Pancreas (tissue), 10 donors: Measurements from ENCODE around the gene CAMK4. TPM values are rescaled to one million over a fixed set of nuclear protein-coding genes. Genes with fewer than 3 reads are reported as not detected.

ENCODE experiments used
- ATAC-seq, 4 donors: fragments of 200-7000 bp; cut with Tn5 transposase; one replicate each; pipeline versions ENCODE4 v1.8.0 to v1.9.1; 2020; ENCODE audit warnings: mild to moderate bottlenecking in 4 of 4, moderate library complexity in 4 of 4
- DNase-seq, 6 donors: peaks; one replicate each; pipeline ENCODE4 v3.0.0-alpha.2; 2020
- FAIRE-seq: peaks from 2 replicates; lab custom pipeline; 2012; peaks lifted over from hg19 to GRCh38; lab: Jason Lieb, UNC
- H3K27ac ChIP-seq, 4 donors: fragments of 200-600 bp; sonication (generic); 1 replicate in 3 of 4; 2 replicates in 1 of 4; pipeline versions ENCODE4 v1.5.0 to v1.8.0; 2020
- H3K27me3 ChIP-seq, 4 donors: fragments of 200-600 bp; one replicate each; pipeline ENCODE4 v1.8.0; 2021
- H3K36me3 ChIP-seq, 3 donors: fragments of 200-600 bp; sonication (generic) in 1 of 3; one replicate each; pipeline versions ENCODE4 v1.5.0 to v1.8.0; 2020 to 2021
- H3K4me1 ChIP-seq, 3 donors: fragments of 200-600 bp; one replicate each; pipeline ENCODE4 v1.8.0; 2021
- H3K4me3 ChIP-seq, 4 donors: fragments of 200-600 bp; sonication (generic) in 2 of 4; one replicate each; pipeline versions ENCODE4 v1.5.0 to v1.8.0; 2020 to 2021
- H3K9me3 ChIP-seq, 4 donors: fragments of 200-600 bp; one replicate each; pipeline ENCODE4 v1.8.0; 2021
- WGBS, 2 donors: extraction: QIAGEN DNeasy Blood & Tissue Kit; methylation state at CpG; one replicate each; pipeline ENCODE4 v1.1.7; 2013; 5-methylcytosine and 5-hydroxymethylcytosine counted together
- intact Hi-C, 3 donors: fragments of 100-400 bp; cut with DNase I; formaldehyde crosslinking; loops; one replicate each; pipeline versions ENCODE4 v1.11.1 to v1.14.2; 2022
- polyA plus RNA-seq, 2 donors: library from polyadenylated mRNA; stranded (reverse); fragments of 200-250 nt; gene quantifications; one replicate each; pipeline ENCODE4 v1.2.3, GENCODE V29; 2013
- total RNA-seq, 6 donors: library from RNA; stranded (reverse); fragmentation: NEBNext Ultra II Directional in 4 of 6; extraction: Animal tissue kit (Norgen Biotek cat#: 25700) in 4 of 6; gene quantifications; one replicate each; pipeline versions ENCODE4 v1.2.1 to v1.2.4, GENCODE V29; 2021 to 2023
- TF ChIP-seq, protein P1 (sequence below), 4 donors: fragments of 200-600 bp; sonication (generic) in 3 of 4; IDR thresholded peaks; one replicate each; pipeline versions ENCODE4 v1.5.0 to v1.8.0; 2021; ENCODE audit warnings: antibody characterized with exemption in 4 of 4
- donor health status: healthy with polysubstance abuse.
- donor health status: DM: no; HTN: no; CAD: no; lungs with moderate emphysema.
- donor health status: DM: no; HTN: no; CAD: no.
- donor health status: control.
- donor health status: control.
- donor health status: Bipolar disorder and iron deficiency.
- donor health status: DM: yes; HTN: yes; CAD: no.
- donor health status: DM: no; HTN: no; CAD: no.
- donor health status: DM: no; HTN: no; CAD: no.
- donor health status: DM: yes; HTN: yes; CAD: no.

The CAMK4 gene
- total and polyA plus RNA-seq, 8 donors, result 0.04 to 1.3 (median 0.34) TPM

- no peaks in the 10 kb centered on the region for H3K36me3 ChIP-seq
- intact Hi-C loops, result no loop called here
- TF ChIP-seq, protein P1, sequence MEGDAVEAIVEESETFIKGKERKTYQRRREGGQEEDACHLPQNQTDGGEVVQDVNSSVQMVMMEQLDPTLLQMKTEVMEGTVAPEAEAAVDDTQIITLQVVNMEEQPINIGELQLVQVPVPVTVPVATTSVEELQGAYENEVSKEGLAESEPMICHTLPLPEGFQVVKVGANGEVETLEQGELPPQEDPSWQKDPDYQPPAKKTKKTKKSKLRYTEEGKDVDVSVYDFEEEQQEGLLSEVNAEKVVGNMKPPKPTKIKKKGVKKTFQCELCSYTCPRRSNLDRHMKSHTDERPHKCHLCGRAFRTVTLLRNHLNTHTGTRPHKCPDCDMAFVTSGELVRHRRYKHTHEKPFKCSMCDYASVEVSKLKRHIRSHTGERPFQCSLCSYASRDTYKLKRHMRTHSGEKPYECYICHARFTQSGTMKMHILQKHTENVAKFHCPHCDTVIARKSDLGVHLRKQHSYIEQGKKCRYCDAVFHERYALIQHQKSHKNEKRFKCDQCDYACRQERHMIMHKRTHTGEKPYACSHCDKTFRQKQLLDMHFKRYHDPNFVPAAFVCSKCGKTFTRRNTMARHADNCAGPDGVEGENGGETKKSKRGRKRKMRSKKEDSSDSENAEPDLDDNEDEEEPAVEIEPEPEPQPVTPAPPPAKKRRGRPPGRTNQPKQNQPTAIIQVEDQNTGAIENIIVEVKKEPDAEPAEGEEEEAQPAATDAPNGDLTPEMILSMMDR (IDR thresholded peaks at IDR 0.05), result no peak
- no peak for ATAC-seq
- H3K27ac ChIP-seq, result no peak overlapping the region
- WGBS, 2 donors, result 48 to 58% methylated on average over 4 of the region's 4 CpGs
- H3K4me1 ChIP-seq, result no peaks in the 10 kb centered on the region
- H3K4me3 ChIP-seq, result no peak overlapping the region
- no peaks in the 10 kb centered on the region for H3K27me3 ChIP-seq
- DNase-seq, result no peak
- no peak for FAIRE-seq
- H3K9me3 ChIP-seq, result no peaks in the 10 kb centered on the region
These were observed 150.2 kb downstream of the CAMK4 start for GRCh38 chr5:111374380-111374779.

- Histone ChIP-seq H3K36me3 (no peaks in the 10 kb centered on the region), H3K27me3 (no peaks in the 10 kb centered on the region), H3K4me3 (no peak overlapping the region), H3K27ac (no peak overlapping the region), H3K4me1 (no peaks in the 10 kb centered on the region), H3K9me3 (no peaks in the 10 kb centered on the region)
- intact Hi-C loops, result no loop called here
- FAIRE-seq (no peak), ATAC-seq (no peak), DNase-seq (no peak)
- WGBS, 2 donors, result 84% methylated on average over 2 of the region's 2 CpGs
- TF ChIP-seq, protein P1 (IDR thresholded peaks at IDR 0.05), result no peak
These were observed 151.5 kb downstream of the CAMK4 start for GRCh38 chr5:111375645-111376044.

DNA sequence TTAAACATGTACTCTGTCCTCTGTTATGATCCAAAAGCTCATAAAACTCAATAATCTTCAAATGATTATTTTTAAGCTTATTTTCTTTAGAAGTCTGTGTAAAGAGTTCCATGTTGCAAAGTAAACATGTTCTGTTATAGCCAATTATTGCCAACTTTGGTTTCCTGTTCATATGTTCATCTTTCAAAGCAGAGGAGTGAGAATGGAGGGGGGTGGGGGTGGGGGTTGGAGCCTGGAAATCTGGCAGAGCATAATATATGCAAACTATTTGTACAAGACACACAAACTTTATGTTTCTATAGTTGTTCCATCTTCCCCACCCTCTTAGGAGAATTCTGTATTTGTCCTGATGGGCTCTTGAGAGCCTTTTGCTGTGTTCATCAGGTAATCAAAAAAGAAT, 153.1 kb downstream of the CAMK4 start:
- Histone ChIP-seq H3K27me3 (no peaks in the 10 kb centered on the region), H3K4me3 (no peak overlapping the region), H3K36me3 (no peaks in the 10 kb centered on the region), H3K9me3 (no peaks in the 10 kb centered on the region), H3K4me1 (no peaks in the 10 kb centered on the region), H3K27ac (no peak overlapping the region)
- FAIRE-seq (no peak), ATAC-seq (no peak), DNase-seq (no peak)
- TF ChIP-seq, protein P1 (IDR thresholded peaks at IDR 0.05), result no peak
- intact Hi-C loops, result no loop called here

DNA sequence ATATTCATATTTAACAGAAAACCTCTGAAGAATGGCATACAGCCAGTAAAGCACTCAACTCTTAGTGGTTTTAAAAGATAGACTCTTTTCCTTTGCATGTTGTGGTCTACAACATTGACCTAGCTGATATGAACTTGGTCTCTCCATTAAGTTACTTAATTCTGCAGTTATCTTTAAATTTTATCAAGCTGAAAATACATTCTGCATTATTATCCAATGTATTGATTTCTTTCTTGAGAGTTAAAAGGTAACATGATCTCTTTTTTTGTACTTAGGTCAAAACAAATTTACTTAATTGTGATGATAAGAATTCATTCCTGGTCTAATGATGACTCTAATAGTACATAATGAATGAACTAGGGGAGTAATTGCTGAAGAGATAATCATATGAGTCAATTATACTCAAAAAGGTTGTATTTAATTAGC, 155.2 kb downstream of the CAMK4 start:
- TF ChIP-seq, protein P1 (IDR thresholded peaks at IDR 0.05), result no peak
- Histone ChIP-seq H3K36me3 (no peaks in the 10 kb centered on the region), H3K4me1 (no peaks in the 10 kb centered on the region), H3K27me3 (no peaks in the 10 kb centered on the region), H3K9me3 (no peaks in the 10 kb centered on the region), H3K27ac (no peak overlapping the region), H3K4me3 (no peak overlapping the region)
- intact Hi-C loops, result no loop called here
- FAIRE-seq (no peak), ATAC-seq (no peak), DNase-seq (no peak)

DNA sequence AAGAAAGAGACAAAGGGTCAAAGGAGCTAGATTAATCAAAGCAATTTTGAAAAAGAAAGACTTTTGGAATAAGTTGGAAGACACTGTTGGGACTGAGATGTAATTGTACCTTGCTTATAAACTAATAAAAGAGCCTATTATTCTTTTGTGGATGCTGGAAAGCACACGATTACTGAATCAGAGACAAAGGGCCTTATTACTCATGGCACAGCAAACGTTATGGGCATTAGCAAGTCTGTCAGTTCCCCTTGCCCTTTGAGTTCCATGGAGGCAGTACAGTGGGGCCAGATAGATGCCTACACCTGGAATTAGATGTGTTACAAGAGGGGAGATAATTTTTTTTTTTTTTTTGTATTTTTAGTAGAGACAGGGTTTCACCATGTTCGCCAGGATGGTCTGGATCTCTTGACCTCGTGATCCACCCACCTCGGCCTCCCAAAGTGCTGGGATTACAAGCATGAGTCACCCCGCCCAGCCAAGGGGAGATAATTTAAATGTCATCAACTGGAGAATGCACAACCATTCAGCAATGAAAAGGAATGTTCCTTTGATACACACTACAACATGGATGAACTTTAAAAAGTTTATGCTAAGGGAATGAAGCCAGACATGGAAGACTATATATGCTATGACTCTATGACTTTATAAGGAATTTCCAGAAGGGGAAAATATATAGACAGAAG, 159.2 kb downstream of the CAMK4 start:
- intact Hi-C loops, result no loop called here
- no peak overlapping the region for H3K4me3 ChIP-seq
- H3K27ac ChIP-seq, result no peak overlapping the region
- no peaks in the 10 kb centered on the region for H3K27me3 ChIP-seq
- ATAC-seq (no peak), FAIRE-seq (no peak), DNase-seq (no peak)
- 73 to 77% methylated on average over 6 of the region's 6 CpGs for WGBS, 2 donors
- no peaks in the 10 kb centered on the region for H3K4me1 ChIP-seq
- H3K36me3 ChIP-seq, result no peaks in the 10 kb centered on the region
- H3K9me3 ChIP-seq, result no peaks in the 10 kb centered on the region
- TF ChIP-seq, protein P1 (IDR thresholded peaks at IDR 0.05), result no peak
